HL-60 (cell line): ENCODE measurements around the gene PRKAR1B.

Source experiments
- DNase-seq, 2 experiments: peaks; one replicate each; pipeline ENCODE4 v3.0.0-alpha.2; 2010 to 2020; ENCODE audit warnings: low read depth in 1 of 2, low spot score in 1 of 2
- H3K27ac ChIP-seq: fragments of 250-450 bp; sonication (Bioruptor Pico); replicated peaks from 2 replicates; pipeline ENCODE4 v1.5.1; 2020; ENCODE audit warnings: mild to moderate bottlenecking, moderate library complexity
- H3K27me3 ChIP-seq: fragments of 250-450 bp; sonication (Bioruptor Pico); 2 replicates; pipeline ENCODE4 v1.5.1; 2021; ENCODE audit warnings: mild to moderate bottlenecking, moderate library complexity; ENCODE audit not compliant: insufficient read depth, poor library complexity, severe bottlenecking
- H3K4me3 ChIP-seq: replicated peaks from 2 replicates; pipeline ENCODE4 v1.5.1; 2011; ENCODE audit warnings: mild to moderate bottlenecking, control low read depth, low read length; ENCODE audit not compliant: insufficient read depth
- CTCF ChIP-seq: IDR thresholded peaks from one replicate; pipeline ENCODE4 v1.5.1; 2011; ENCODE audit warnings: low read length, control low read depth, inconsistent platforms; ENCODE audit not compliant: insufficient read depth
- GABPA ChIP-seq: IDR thresholded peaks from 2 replicates; pipeline ENCODE4 v1.6.1; 2012; ENCODE audit warnings: low read depth
- POLR2AphosphoS5 ChIP-seq: IDR thresholded peaks from 2 replicates; pipeline ENCODE4 v1.6.1; 2012; ENCODE audit warnings: low read depth
- REST ChIP-seq: IDR thresholded peaks from 2 replicates; pipeline ENCODE4 v1.6.1; 2012; ENCODE audit warnings: low read depth; ENCODE audit not compliant: insufficient replicate concordance
- SPI1 ChIP-seq: IDR thresholded peaks from 2 replicates; pipeline ENCODE4 v1.6.1; 2012; ENCODE audit warnings: low read depth, mild to moderate bottlenecking, borderline replicate concordance

Gene PRKAR1B

GRCh38 chr7:560966-561630, 166.0 kb downstream of the PRKAR1B start:
- no peak for DNase-seq
- Histone ChIP-seq H3K4me3 (no peak overlapping the region), H3K27me3 (no peaks in the 10 kb centered on the region), H3K27ac (no peak overlapping the region)
- TF ChIP-seq GABPA (no peak), CTCF (no peak), REST (no peak), SPI1 (no peak), POLR2AphosphoS5 (no peak)

DNA sequence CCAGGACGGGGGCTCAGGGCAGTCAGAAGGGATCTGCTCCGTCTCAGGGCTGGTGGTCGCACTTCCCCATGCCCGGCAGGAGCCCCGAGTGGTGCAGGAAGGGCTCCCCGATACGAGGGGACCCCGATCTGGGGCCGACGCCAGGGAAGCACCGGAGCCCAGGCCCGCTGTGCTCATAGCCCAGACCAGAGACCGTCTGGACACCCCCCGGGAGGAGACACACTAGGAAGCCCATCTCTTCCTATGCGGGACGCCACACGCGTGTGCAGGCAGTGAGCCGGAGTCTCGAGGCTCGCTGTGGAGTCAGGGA, 167.7 kb downstream of the PRKAR1B start:
- H3K27ac ChIP-seq: no peak overlapping the region
- no peak for TF ChIP-seq REST
- TF ChIP-seq SPI1: no peak
- no peak for DNase-seq

GRCh38 chr7:557558-557881, 169.6 kb downstream of the PRKAR1B start:
- TF ChIP-seq GABPA: no peak
- Histone ChIP-seq H3K27ac (no peak overlapping the region), H3K27me3 (no peaks in the 10 kb centered on the region), H3K4me3 (no peak overlapping the region)
- DNase-seq: no peak

More for the DNA sequence above, 167.7 kb downstream of the PRKAR1B start:
- Histone ChIP-seq H3K4me3 (no peak overlapping the region), H3K27me3 (no peaks in the 10 kb centered on the region)

GRCh38 chr7:556837-557557, 170.1 kb downstream of the PRKAR1B start:
- no peaks in the 10 kb centered on the region for H3K27me3 ChIP-seq
- DNase-seq: no peak
- no peak overlapping the region for H3K27ac ChIP-seq
- TF ChIP-seq CTCF (no peak), GABPA (no peak), REST (no peak), POLR2AphosphoS5 (no peak), SPI1 (no peak)
- no peak overlapping the region for H3K4me3 ChIP-seq
